Measurements from ENCODE around the gene SBNO2.
"Not testable (repeated sequence)": the region's sequence is repeated elsewhere in the genome, so short reads cannot be mapped to it uniquely, and the experiment has no call there.

The SBNO2 gene

DNA sequence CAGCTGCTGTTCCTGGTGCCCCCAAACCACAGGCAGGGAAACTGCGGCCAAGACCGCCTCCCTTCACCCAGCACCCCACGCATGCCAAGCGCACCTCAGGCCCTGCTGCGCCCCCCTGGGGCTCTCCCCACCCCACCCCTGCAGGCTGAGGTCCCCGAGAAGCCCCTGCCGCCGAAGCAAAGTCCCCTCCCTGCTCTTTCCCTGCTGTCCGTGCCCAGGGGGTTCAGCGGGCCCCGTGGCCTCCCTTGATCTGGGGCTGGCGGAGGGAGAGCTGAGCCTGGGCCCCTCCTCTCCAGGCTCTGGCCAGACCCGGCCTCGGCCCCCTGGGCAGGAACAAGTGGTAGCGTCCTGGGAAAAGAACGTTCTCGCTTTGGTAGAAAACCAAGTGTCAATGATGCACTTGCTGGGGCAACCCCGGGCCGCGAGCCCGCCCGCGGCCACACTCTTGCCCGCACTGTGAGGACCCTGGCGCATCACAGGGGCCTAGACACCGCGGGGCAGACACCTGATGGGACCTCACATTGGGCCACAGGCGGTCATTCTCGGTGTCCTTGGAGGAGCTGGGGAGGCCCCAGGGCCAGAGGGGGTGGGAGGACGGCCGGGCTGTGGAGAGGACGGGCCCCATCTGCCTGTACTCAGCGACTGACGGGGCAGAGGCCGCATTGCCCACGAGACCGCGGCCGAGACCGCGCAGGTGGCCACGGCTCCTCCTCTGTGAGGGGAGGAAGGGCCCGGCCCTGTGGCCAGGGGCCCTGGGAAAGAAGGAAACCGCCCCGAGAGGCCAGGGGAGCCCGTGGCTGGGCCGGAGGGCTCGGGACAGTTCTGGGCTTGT lies 41.3 kb downstream of the SBNO2 start:
- DNase-seq = no peak

DNA sequence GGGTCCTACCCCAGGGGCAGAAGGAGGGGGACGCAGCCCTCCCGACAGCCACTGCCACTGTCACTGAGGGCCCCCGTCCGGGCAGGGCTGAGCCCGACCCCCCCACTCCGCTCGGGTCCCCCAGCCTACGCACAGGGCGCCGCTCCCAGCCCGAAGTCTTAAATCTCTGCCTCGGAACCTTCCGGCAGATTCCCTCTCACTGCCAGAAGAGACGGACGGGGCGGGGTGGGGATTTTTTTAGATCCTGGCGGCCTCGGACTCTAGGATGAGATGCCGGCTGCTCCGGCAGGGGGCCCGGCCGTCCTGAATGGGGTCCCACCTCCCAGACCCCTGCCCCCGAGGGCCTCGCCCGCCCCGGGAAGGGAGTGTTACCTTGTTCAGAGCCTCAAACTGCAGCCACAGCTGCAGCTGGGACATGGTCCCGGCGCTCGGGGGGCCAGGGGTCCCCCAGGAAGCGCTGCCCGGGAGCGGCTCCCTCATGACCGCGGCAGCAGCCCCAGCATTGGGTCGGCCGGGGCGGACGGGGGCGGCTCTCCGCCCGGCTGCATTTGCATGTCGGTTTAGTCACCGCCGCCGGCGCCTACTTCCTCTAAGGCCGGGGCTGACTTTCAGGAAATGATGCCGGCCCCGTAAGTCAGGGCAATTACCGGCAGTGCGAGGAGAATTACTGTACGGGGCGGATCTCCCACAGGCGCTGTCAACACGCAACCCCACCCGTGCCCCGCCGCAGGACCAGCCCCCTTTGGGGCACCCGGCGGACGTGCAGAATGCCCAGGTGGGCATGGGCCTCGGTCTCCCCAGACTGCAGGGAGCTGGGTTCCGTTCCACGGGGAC lies 42.1 kb downstream of the SBNO2 start:
- peak; percentile 92 to 93 for DNase-seq

DNA sequence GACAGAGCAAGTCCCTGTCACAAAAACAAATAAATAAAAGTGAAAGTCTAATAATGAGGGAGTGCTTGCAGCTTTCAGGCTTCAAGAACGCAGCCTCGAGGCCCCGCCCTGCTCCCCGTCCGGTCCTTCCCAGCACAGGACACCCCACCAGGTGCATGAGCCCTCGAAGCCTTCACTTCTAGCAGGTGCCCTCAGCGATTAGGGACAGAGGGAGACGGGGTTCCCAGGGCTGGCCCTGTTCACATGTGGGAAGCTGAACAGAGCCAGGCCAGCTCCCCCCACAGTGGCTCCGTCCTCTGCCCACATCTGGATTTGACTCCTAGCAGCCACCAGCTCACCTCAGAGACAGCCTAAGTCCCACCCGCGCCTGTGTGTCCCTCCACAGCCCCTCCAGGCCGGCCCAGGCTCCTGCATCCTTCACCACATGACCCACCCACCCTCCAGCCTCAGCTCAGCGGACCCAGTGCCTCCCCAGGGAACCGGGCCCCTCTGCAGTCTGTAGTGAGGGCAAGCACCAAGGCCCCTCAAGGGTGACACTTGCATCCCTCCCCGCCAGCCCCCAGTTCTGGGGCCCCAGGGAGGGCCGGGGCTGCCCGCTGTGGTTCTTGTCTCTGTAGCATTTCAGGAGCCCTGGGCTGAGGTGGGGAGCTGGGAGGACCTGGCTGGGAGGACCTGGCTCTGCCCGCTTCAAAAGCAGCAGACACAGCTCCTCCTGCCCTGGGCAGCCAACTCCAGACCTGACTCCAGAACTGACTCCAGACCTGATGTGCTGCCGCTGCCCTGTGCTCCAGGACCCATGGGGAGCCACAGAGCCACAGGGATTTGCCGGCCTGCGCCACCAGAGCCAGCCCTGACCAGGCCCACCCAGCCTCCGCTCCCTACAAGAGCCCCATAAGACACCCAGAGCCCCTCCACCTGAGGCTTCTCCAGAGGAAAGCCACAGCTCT lies 43.0 kb downstream of the SBNO2 start:
- peak; percentile 63 to 64 for DNase-seq

DNA sequence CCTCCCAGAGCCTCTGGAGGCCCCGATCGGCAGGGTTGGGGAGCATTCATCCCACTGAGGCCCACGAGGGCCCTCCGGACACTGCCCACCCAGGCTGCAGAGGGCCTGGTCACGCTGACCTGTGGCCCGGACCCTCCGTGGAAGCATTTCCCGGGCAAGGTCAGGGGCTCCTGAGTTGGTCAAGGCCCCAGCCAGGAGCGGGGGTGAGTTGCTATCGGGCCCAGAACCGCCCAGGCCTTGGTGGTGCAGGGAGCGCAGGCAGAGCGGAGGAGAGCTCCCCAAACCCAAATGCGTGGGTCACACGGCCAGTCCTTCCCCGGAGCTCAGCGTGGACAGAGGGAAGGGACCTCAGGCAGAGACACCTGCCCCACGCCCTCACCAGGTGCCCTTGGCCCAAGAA lies 44.5 kb downstream of the SBNO2 start:
- no peak for DNase-seq

DNA sequence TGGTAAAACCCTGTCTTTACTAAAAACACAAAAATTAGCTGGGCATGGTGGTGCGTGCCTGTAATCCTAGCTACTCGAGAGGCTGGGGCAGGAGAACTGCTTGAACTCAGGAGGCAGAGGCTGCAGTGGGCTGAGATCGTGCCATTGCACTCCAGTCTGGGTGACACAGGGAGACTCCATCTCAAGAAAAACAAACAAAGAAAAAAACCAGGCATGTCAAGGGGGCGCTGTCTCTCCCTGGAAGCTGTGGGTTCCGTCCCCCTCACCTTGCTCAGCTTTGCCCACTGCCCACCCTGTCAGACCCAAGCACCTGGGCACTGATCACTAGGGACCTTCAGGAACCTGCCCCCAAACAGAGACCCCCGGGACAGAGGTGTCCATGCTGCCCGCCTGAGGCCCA lies 45.0 kb downstream of the SBNO2 start:
- not testable (repeated sequence) for DNase-seq

DNA sequence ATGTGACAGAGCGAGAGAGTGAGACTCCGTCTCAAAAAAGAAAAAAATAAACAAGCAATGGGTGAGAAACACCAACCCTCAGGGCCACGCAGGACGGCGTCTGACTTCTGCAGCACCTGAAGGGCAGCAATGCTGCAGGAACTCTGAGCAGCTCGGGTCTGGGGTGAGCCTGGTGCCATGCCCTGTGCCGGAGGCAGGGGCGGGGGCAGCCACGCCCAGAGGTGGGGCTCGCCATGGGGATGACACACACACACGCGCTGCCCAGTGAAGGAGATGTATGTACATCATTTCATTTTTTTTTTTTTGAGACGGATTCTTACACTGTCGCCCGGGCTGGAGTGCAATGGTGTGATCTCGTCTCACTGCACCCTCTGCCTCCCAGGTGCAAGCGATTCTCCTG lies 46.0 kb downstream of the SBNO2 start:
- no peak for DNase-seq

DNA sequence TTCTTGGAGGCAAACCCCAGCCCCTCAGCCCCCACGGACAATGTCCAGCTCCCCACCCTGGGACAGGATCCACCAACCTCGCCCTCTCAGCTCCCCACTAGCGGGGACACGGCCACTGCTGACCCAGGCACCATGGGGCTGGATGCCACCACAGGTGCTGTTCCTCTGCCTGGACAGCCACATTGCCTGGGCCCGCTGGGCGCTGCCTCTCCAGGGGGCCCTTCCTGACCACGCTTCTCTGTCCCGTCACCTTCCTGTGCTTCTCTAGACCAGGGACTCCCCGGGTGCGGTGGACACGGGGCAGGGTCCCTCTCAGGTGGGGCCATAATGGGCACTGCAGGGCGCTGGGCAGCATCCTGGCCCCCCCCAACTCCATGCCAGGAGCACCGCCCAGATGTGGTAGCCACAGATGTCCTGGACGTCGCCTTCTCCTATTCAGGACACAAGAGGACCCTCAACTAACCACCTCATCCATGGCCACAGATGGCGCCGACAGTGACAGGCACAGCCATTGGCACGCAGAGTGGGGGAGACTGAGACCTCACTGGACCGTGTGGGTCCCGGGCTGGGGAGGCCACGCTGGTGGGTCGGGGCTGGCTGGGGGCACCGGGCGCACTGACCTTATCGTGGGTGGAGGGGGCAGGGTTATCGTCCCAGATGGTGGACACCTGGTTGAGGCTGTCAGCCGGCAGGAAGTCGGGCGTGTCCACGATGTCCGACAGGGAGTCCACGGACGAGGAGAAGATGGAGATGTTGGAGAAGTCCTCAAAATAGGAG lies 46.9 kb downstream of the SBNO2 start:
- no peak for DNase-seq

DNA sequence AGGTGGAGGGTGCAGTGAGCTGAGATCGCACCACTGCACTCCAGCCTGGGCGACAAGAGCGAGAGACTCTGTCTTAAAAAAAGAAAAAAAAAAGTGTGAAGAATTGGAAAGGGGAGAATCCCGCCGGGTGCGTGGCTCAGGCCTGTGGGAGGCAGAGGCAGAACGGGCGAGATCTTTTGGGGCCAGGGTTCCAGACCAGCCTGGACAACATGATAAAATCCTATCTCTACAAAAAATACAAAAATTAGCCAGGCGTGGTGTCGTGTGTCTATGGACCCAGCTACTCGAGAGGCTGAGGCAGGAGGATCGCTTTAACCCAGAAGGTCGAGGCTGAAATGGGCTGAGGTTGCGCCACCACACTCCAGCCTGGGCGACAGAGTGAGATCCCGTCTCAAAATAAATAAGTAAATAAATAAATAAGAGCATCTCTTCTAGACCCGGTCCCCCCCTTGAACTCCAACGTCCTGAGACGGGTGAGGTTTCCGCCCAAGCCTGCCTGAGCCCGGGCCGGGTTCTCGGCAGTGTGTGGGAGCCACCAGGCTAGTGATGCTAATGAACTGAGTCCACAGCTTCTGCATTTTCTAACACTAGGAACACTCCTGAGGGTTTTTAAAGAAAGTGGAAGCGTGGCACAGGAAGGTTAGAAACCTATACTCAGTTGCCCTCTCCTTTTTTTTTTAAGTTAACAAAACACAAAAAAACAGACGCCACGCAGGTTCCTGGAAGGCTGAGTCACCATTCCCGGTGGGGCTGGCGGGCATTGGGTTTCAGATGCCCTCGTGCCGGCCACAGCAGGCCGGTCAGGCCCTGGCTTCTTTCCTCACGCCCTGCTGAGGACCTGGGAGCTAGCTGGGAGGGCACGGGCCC lies 48.2 kb downstream of the SBNO2 start:
- no peak for DNase-seq

DNA sequence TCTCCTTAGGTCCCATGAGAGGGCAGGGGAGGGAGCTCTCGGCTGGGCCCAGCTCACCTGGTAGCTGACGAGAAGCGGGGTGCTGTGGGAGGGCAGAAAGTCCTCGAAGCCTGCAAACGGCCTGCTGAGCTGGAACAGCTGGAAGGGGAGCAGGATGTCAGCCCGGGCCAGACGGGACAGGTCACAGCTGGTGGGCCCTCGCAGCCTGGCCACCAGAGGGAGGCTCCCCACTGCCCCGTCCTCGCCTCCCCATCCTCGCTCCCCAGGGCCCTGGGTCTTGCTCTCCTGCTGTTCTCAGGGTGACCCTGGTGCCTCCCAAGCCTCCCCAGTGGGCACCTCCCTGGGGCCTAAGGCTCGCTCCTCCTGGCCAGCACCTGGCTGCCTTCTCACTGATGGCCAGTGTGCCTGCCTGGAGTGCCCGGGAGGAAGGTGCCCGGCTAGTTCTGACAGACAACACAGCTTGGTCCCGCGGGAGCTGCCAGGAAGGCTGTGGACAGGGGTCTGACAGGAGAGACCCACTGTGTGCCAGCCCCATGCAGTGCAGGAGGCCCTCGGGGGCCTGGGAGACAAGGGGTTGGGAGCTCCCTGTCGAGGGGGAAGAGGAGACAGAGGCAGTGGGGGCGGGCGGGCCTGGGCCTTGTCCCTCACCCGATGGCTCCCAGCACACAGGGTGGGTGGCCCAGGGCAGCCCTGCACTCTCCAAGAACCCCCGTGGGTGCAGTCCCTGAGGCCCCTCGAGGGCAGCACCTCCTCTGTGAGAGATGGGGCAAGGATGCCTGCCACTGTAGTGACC lies 50.0 kb downstream of the SBNO2 start:
- DNase-seq = no peak

DNA sequence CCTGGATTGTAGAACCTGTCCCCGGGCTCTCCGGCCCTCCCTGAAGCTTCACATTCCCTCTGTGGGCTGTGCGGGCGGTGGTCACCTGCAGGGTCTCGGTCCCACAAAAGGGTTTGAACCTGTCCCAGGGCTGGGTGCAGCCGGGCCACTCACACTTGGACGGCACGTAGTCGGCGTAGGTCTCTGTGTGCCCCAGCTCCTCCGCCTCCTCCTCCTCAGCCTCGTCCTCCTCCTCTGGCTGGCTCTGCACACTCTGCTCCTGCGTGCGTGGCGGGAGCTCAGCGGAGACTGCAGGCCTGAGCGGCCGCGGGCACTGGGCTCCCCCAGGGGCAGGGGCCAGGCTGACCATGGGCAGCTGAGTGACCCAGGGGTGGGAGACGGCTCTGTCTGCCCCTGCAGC lies 50.7 kb downstream of the SBNO2 start:
- no peak for DNase-seq

DNA sequence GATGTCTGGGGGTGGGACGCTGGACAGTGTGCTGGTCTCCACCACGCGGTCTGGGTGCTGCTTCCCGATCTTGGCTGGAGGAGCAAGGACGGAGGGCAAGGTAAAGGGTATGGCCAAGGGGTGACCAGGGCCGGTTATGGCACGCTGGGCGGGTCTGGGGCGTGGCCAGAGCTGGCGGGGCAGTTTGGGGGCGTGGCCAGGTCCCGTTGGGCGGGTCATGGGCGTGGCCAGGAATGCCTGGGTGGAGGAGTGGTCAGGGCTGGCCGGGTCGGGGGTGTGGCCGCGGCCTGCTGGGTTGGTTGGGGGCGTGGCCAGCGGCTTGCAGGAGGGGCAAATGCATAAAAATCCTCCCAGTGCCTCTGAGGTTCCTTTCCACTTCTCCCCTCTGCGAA lies 51.1 kb downstream of the SBNO2 start:
- DNase-seq = no peak

DNA sequence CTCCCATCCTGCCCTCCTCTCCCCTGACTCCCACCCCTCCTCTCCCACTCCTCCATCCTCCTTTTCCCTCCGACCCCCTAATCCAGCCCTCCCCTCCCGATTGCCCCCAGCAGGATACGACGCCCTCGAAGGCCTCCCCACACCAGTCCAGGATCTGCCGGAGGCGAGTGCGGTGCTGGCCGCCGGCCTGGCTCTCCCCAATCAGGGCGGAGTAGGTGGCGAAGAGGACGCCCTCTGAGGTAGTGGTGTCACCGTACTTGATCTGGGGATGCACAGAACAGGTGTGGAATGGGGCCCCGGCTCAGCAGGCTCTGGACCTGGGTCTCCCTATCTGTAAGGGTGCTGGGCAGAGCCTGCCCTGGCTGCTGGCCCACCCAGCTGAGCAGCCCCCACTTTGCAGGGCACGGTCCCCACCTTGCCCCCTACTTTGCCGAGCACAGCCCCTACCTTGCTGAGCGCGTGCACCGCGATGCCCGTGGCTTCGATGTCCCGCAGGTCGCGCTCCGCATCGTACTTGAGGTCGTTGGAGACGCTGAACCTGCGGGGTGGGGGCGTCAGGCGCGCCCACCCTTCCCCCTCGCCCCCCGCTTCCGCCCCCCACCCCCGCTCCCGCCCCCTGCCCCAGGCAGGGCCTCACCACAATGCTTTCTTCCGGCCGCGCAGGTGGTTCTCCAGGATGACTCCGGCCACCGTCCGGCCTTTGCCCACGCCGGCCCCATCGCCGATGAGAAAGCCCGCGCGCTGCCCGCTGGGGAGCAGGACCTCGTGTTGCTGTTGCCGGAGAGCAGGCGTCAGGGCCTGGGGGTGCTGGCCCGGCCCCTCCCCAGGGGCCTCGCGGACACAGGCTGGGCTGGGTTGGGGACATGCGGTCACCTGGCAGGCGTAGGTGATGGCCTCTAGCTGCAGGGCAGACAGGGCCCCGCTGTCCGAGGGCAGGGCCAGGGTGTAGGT lies 51.8 kb downstream of the SBNO2 start:
- no peak for DNase-seq

DNA sequence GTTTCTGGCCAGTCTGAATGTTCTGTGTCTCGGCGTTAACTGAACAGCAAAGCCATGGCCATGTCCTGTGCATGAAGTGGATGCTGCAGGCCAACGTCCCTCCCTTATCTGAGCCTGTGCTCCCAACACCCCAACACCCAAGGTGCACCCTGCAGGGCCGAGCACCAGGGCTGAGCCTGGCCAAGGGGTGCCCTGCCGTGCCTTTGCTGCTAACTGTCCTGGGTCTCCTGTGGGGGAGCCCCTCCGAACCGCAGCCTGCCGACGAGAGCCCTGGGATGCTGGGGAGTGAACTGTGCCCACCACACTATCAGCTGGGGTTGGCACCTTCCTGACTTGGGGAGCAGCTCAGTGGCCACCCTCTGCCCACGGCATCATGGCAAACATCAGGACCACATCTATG lies 52.7 kb downstream of the SBNO2 start:
- DNase-seq = no peak

DNA sequence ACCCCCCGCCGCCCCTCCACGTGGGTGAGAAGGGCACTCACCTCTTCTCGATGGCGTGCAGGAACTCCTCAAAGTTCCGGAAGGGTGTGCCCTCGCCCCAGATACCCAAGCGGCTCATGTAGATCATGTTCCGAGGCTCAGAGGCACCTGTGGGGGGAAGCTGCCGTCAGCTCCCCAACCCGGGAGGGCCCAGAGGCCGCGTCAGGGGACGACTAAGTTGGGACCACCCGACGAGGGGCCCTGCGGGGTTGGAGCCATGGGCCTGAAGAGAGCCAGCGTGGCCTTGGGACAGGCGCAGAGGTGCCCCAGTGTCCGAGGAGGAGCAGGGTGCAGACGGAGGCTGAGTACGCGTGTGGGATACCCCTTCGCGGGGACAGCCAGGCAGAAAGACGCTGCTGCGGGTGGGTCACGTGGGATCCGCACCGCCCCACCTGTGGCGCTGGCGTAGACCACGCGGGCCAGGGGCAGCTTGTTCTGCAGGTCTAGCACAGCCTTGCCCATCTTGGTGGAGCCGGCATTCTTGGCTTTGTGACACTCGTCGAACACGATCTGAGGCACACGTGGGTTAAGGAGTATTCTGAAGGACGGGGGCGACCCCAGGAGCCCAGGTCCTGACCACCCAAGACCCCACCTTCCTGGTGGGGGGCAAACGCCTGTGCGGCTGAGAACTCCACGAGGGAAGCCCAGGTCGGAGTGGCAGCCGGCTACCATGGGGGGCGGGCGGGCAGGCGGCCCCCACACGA lies 54.4 kb downstream of the SBNO2 start:
- DNase-seq = no peak

DNA sequence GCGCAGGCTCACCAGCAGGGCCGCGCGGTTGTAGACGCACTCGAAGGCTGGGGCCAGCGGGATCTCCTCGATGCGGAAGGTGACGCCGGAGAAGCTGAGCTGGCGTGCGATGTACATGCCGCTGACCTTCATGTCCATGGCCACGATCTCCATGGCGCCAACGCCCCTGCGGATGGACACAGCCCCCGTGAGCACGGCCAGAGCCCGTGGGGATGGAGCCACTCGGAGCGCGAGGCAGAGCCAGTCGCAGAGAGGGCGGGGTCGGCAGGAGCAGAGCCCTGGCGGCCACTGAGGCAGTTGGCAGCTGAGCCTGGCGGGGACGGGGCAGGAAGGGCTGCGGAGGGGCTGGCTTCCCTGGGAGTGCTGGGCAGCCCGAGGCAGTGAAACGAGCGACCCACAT lies 55.1 kb downstream of the SBNO2 start:
- no peak for DNase-seq

DNA sequence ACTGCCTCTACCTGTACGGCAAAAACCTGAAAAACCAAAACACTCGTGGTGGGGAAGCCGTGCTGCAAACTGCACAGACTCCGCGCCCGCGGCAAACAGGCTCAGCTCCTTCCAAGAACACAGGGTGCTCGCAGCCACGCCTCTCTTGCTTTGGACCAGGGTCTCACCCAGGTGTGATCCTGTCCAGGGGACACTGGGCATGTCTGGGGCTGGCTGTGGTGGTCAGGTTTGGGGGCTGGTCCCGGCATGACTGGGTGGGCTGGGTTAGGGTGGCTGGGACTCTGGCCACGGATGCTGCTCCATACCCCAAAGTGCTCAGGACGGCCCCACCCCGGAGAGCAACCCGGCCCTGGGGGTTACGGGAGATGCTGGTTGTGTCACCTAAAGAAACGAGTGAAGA lies 56.4 kb downstream of the SBNO2 start:
- no peak for DNase-seq

DNA sequence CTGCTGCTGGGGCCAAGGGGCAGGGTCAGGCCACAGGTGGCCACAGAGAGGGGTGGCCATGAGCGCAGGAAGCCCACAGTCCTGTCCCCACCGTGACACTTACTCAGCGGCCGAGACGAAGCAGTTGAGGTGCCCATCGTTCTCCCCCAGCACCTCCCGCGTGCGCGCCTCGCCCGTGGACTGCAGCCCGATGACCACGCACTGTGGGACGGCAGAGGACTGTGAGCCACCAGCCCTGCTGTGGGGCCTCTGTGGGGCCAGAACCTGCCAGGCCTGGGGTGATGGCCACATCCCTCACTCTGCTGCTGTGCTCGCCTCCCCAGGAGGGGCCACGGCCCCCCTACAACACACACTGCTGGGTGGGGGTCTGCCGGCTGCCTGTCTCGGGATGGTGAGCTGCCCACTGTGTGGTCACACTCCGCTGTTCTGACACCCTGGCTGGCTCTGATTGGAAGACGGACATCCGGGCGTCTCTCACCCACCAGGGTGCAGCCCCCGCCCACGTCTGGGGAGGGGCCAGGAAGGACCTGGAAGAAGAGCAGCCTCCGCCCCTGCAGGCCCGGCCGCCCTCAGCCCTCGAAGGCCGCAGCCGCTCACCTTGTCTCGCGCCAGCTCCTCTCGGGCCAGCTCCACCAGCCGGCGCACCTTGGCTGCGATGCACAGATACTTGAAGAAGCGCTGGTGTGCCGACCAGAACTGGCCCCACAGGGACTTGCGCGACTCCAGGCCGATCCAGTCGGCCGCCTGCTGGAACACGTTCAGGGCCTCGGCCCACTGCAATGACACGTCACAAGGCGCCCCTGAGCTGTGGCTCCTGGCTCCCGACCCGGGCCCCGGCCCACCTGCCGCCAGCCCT lies 57.1 kb downstream of the SBNO2 start:
- no peak for DNase-seq

Data from activated CD4-positive, alpha-beta T cell treated with anti-CD3 and anti-CD28 coated beads, Interleukin-2, amount 50 U/mL, for 4 hours (primary cell).